Measurements from ENCODE around the gene TRDN. TPM values are rescaled to one million over a fixed set of nuclear protein-coding genes. Genes with fewer than 3 reads are reported as not detected.

Gene TRDN
- total and polyA plus RNA-seq, 7 donors, result under 0.01 to 1.2 TPM; not detected in 5

GRCh38 chr6:123423130-123423529 is 213.6 kb downstream of the TRDN start:
- DNase-seq, result no peak
- WGBS, 2 donors, result 44 to 88% methylated on average over 1 of the region's 1 CpG

DNA sequence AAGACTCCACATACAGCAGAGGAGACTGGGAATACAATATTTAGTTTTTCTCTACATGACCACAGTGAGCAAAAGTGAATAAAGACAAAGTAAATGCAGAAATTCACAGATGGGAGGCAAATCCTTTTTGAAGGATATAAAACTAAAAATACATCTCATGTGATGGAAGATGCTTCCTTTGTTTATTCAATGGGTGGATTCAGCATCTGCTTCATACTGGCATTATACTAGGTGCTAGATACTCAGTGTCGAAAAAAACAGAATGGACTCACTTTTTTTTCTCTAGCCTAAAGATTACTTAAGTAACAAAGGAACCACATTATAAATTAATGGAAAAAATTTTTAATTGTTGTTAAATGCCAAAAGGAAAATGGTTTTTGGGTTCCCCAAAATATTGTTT is 216.2 kb downstream of the TRDN start:
- no peaks in the 10 kb centered on the region for H3K27me3 ChIP-seq
- no peak overlapping the region for H3K4me3 ChIP-seq
- H3K4me1 ChIP-seq, result no peaks in the 10 kb centered on the region
- no peaks in the 10 kb centered on the region for H3K9me3 ChIP-seq
- TF ChIP-seq EP300 (IDR thresholded peaks at IDR 0.05) (no peak), POLR2AphosphoS5 (IDR thresholded peaks at IDR 0.05) (no peak), POLR2A (IDR thresholded peaks at IDR 0.05) (no peak)
- TF ChIP-seq, protein P1, sequence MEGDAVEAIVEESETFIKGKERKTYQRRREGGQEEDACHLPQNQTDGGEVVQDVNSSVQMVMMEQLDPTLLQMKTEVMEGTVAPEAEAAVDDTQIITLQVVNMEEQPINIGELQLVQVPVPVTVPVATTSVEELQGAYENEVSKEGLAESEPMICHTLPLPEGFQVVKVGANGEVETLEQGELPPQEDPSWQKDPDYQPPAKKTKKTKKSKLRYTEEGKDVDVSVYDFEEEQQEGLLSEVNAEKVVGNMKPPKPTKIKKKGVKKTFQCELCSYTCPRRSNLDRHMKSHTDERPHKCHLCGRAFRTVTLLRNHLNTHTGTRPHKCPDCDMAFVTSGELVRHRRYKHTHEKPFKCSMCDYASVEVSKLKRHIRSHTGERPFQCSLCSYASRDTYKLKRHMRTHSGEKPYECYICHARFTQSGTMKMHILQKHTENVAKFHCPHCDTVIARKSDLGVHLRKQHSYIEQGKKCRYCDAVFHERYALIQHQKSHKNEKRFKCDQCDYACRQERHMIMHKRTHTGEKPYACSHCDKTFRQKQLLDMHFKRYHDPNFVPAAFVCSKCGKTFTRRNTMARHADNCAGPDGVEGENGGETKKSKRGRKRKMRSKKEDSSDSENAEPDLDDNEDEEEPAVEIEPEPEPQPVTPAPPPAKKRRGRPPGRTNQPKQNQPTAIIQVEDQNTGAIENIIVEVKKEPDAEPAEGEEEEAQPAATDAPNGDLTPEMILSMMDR (IDR thresholded peaks at IDR 0.05), result no peak
- no peak overlapping the region for H3K27ac ChIP-seq
- no peak for DNase-seq
- 69 to 81% methylated on average over 1 of the region's 1 CpG for WGBS, 2 donors
- intact Hi-C loops (cut with DNase I), result no loop called here
- H3K36me3 ChIP-seq, result no peaks in the 10 kb centered on the region

More at GRCh38 chr6:123423130-123423529, 213.6 kb downstream of the TRDN start:
- H3K27me3 ChIP-seq, result no peaks in the 10 kb centered on the region
- H3K27ac ChIP-seq, result no peak overlapping the region
- TF ChIP-seq POLR2A (IDR thresholded peaks at IDR 0.05), result no peak
- TF ChIP-seq, protein P1 (IDR thresholded peaks at IDR 0.05), result no peak
- no peak for TF ChIP-seq EP300 (IDR thresholded peaks at IDR 0.05)
- TF ChIP-seq POLR2AphosphoS5 (IDR thresholded peaks at IDR 0.05), result no peak
- H3K4me3 ChIP-seq, result no peak overlapping the region
- no peaks in the 10 kb centered on the region for H3K4me1 ChIP-seq
- intact Hi-C loops (cut with DNase I), result no loop called here
- no peaks in the 10 kb centered on the region for H3K36me3 ChIP-seq
- no peaks in the 10 kb centered on the region for H3K9me3 ChIP-seq

GRCh38 chr6:123418071-123418470 is 218.7 kb downstream of the TRDN start:
- Histone ChIP-seq H3K36me3 (no peaks in the 10 kb centered on the region), H3K27ac (no peak overlapping the region), H3K4me3 (no peak overlapping the region), H3K9me3 (no peaks in the 10 kb centered on the region), H3K4me1 (no peaks in the 10 kb centered on the region), H3K27me3 (no peaks in the 10 kb centered on the region)
- intact Hi-C loops (cut with DNase I), result loop anchor here (5.0 kb wide), 1 partner anchor 294 kb away; no protein-coding TSS in a partner anchor
- no peak for DNase-seq
- 69 to 73% methylated on average over 3 of the region's 3 CpGs for WGBS, 2 donors
- TF ChIP-seq, protein P1 (IDR thresholded peaks at IDR 0.05), result no peak
- TF ChIP-seq EP300 (IDR thresholded peaks at IDR 0.05), result no peak
- no peak for TF ChIP-seq POLR2AphosphoS5 (IDR thresholded peaks at IDR 0.05)
- TF ChIP-seq POLR2A (IDR thresholded peaks at IDR 0.05), result no peak

DNA sequence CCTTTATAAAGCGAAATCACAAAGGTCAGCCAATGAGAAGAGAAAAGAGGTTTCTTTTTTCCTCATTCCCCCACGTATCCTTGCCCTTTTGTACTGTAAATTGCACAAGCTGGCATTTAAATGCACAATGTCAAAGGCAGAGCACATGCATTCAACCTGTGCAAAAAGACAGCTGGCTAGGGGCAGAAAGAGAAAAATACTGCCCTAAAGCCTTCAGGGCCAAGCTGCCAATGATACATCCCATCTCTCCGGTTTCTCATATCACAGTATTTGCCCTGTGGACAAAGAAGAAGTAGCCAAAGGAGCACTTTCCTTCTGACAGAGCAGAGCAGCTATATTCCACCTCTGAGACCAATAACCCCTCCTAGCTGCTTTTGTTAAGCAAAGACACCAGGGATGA is 219.2 kb downstream of the TRDN start:
- H3K27me3 ChIP-seq, result no peaks in the 10 kb centered on the region
- H3K27ac ChIP-seq, result no peak overlapping the region
- WGBS, 2 donors, result 47 to 71% methylated on average over 3 of the region's 3 CpGs
- no peaks in the 10 kb centered on the region for H3K4me1 ChIP-seq
- H3K9me3 ChIP-seq, result no peaks in the 10 kb centered on the region
- no peak for TF ChIP-seq POLR2AphosphoS5 (IDR thresholded peaks at IDR 0.05)
- no peak for TF ChIP-seq POLR2A (IDR thresholded peaks at IDR 0.05)
- TF ChIP-seq, protein P1 (IDR thresholded peaks at IDR 0.05), result no peak
- no peak for DNase-seq
- no peaks in the 10 kb centered on the region for H3K36me3 ChIP-seq
- intact Hi-C loops (cut with DNase I), result loop anchor here (5.0 kb wide), 1 partner anchor 295 kb away; no protein-coding TSS in a partner anchor
- no peak overlapping the region for H3K4me3 ChIP-seq

- no peaks in the 10 kb centered on the region for H3K27me3 ChIP-seq
- no peak overlapping the region for H3K4me3 ChIP-seq
- no peaks in the 10 kb centered on the region for H3K36me3 ChIP-seq
- TF ChIP-seq POLR2AphosphoS5 (IDR thresholded peaks at IDR 0.05), result no peak
- TF ChIP-seq, protein P1 (IDR thresholded peaks at IDR 0.05), result peak in 3 of 4 experiments; percentile 34 to 72 (median 48)
- H3K4me1 ChIP-seq, result no peaks in the 10 kb centered on the region
- H3K9me3 ChIP-seq, result no peaks in the 10 kb centered on the region
- no peak overlapping the region for H3K27ac ChIP-seq
- no peak for DNase-seq
- whole genome bisulfite sequencing, 2 donors, result 11 to 15% methylated on average over 6 of the region's 6 CpGs
- intact Hi-C loops (cut with DNase I), result loop anchor here (5.0 kb wide), 1 partner anchor 296 kb away; no protein-coding TSS in a partner anchor
These were observed 220.8 kb downstream of the TRDN start for GRCh38 chr6:123415844-123416468.

Measured in sigmoid colon (tissue), 7 donors.